BE2C (cell line): Measurements from ENCODE around the gene ACSL1.
"Not testable (repeated sequence)": the region's sequence is repeated elsewhere in the genome, so short reads cannot be mapped to it uniquely, and the experiment has no call there.

Experiments
- DNase-seq: peaks from one replicate; pipeline ENCODE4 v3.0.0-alpha.2; 2020
- H3K27me3 ChIP-seq: fragments of 250-450 bp; sonication (Bioruptor Pico); 2 replicates; pipeline ENCODE4 v1.5.1; 2020; ENCODE audit warnings: mild to moderate bottlenecking
- H3K36me3 ChIP-seq: fragments of 250-450 bp; sonication (Bioruptor Pico); 2 replicates; pipeline ENCODE4 v1.5.1; 2020; ENCODE audit warnings: mild to moderate bottlenecking
- H3K4me1 ChIP-seq: fragments of 250-450 bp; sonication (Bioruptor Pico); 2 replicates; pipeline ENCODE4 v1.5.1; 2020
- H3K4me3 ChIP-seq: 2 replicates; pipeline ENCODE4 v1.5.1; 2011; ENCODE audit warnings: low read depth, low read length
- H3K9me3 ChIP-seq: fragments of 250-450 bp; sonication (Bioruptor Pico); 2 replicates; pipeline ENCODE4 v1.5.1; 2020
- TF ChIP-seq, protein P1 (sequence below): IDR thresholded peaks from 2 replicates; pipeline ENCODE4 v1.5.1; 2012; ENCODE audit warnings: mild to moderate bottlenecking, low read depth, low read length

ACSL1 gene

DNA sequence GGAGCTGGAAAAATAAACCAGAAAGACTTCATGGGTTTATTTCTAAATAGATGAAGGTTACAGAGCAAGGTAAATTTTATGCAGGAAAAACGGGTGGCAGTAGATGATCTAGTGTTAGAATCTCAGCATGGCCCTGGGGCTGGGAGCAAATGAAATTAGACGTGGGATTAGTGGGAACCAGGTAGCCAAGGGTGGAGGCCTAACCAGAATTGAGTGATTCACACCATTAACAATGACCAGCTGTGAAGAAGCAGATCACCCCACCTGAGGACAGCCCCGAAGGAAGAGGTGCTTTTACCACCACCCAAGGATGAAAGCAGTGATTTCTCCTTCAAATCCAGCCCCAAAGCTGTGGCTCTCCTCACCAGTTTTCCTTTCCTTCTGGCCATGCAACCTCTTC lies 20.8 kb upstream of the ACSL1 start:
- no peak for DNase-seq
- no peaks in the 10 kb centered on the region for H3K4me1 ChIP-seq
- H3K9me3 ChIP-seq: no peaks in the 10 kb centered on the region
- TF ChIP-seq, protein P1, sequence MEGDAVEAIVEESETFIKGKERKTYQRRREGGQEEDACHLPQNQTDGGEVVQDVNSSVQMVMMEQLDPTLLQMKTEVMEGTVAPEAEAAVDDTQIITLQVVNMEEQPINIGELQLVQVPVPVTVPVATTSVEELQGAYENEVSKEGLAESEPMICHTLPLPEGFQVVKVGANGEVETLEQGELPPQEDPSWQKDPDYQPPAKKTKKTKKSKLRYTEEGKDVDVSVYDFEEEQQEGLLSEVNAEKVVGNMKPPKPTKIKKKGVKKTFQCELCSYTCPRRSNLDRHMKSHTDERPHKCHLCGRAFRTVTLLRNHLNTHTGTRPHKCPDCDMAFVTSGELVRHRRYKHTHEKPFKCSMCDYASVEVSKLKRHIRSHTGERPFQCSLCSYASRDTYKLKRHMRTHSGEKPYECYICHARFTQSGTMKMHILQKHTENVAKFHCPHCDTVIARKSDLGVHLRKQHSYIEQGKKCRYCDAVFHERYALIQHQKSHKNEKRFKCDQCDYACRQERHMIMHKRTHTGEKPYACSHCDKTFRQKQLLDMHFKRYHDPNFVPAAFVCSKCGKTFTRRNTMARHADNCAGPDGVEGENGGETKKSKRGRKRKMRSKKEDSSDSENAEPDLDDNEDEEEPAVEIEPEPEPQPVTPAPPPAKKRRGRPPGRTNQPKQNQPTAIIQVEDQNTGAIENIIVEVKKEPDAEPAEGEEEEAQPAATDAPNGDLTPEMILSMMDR: no peak
- no peaks in the 10 kb centered on the region for H3K36me3 ChIP-seq
- no peak overlapping the region for H3K4me3 ChIP-seq
- H3K27me3 ChIP-seq: no peaks in the 10 kb centered on the region

GRCh38 chr4:184845367-184846021 lies 19.7 kb upstream of the ACSL1 start:
- no peaks in the 10 kb centered on the region for H3K9me3 ChIP-seq
- H3K36me3 ChIP-seq: no peaks in the 10 kb centered on the region
- no peak overlapping the region for H3K4me3 ChIP-seq
- DNase-seq: no peak
- H3K27me3 ChIP-seq: no peaks in the 10 kb centered on the region
- H3K4me1 ChIP-seq: no peaks in the 10 kb centered on the region
- TF ChIP-seq, protein P1: no peak

- Histone ChIP-seq H3K36me3 (no peaks in the 10 kb centered on the region), H3K4me3 (no peak overlapping the region), H3K27me3 (no peaks in the 10 kb centered on the region), H3K9me3 (no peaks in the 10 kb centered on the region), H3K4me1 (no peaks in the 10 kb centered on the region)
- TF ChIP-seq, protein P1: no peak
- no peak for DNase-seq
Observed at GRCh38 chr4:184844742-184845141, 19.0 kb upstream of the ACSL1 start.

- H3K9me3 ChIP-seq: no peaks in the 10 kb centered on the region
- no peaks in the 10 kb centered on the region for H3K36me3 ChIP-seq
- H3K27me3 ChIP-seq: no peaks in the 10 kb centered on the region
- TF ChIP-seq, protein P1: no peak
- H3K4me1 ChIP-seq: no peaks in the 10 kb centered on the region
- no peak for DNase-seq
- H3K4me3 ChIP-seq: no peak overlapping the region
Observed at GRCh38 chr4:184843984-184844554, 18.3 kb upstream of the ACSL1 start.

DNA sequence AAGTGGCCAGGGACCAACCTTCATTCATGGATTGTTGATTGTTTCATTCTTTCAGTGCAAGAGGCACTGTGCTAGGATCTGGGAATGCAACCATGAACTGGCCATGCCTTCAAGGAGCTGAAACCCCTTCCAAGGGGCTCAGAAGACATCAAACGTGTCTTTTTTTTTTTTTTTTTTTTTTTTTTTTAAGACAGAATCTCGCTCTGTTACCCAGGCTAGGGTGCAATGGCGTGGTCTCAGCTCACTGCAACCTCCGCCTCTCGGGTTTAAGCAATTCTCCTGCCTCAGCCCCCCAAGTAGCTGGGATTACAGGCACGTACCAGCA lies 13.3 kb upstream of the ACSL1 start:
- not testable (repeated sequence) for H3K36me3 ChIP-seq, H3K4me1 ChIP-seq, H3K27me3 ChIP-seq, DNase-seq, H3K9me3 ChIP-seq, H3K4me3 ChIP-seq

GRCh38 chr4:184838249-184839074 lies 12.7 kb upstream of the ACSL1 start:
- TF ChIP-seq, protein P1: no peak
- Histone ChIP-seq H3K4me3 (no peak overlapping the region), H3K27me3 (no peaks in the 10 kb centered on the region), H3K36me3 (no peaks in the 10 kb centered on the region), H3K9me3 (no peaks in the 10 kb centered on the region), H3K4me1 (no peaks in the 10 kb centered on the region)
- DNase-seq: no peak
